Neuron (in vitro differentiated cells): ENCODE data around the gene OR8G5.

Experiments used
- H2AFZ ChIP-seq: one replicate; pipeline ENCODE4 v1.6.1; 2013; ENCODE audit warnings: low read depth, mild to moderate bottlenecking, inconsistent platforms, low read length, moderate library complexity
- H3K27me3 ChIP-seq: one replicate; pipeline ENCODE4 v1.6.1; 2013; ENCODE audit warnings: low read length; ENCODE audit not compliant: insufficient read depth
- H3K36me3 ChIP-seq: one replicate; pipeline ENCODE4 v1.6.1; 2013; ENCODE audit warnings: low read length; ENCODE audit not compliant: insufficient read depth
- H3K4me1 ChIP-seq: one replicate; pipeline ENCODE4 v1.6.1; 2013; ENCODE audit warnings: low read length; ENCODE audit not compliant: insufficient read depth
- H3K4me3 ChIP-seq: 2 replicates; pipeline ENCODE4 v1.5.1; 2013; ENCODE audit warnings: mild to moderate bottlenecking, low read length, moderate library complexity
- H3K9me3 ChIP-seq: one replicate; pipeline ENCODE4 v1.6.1; 2013; ENCODE audit warnings: low read length

The OR8G5 gene

DNA sequence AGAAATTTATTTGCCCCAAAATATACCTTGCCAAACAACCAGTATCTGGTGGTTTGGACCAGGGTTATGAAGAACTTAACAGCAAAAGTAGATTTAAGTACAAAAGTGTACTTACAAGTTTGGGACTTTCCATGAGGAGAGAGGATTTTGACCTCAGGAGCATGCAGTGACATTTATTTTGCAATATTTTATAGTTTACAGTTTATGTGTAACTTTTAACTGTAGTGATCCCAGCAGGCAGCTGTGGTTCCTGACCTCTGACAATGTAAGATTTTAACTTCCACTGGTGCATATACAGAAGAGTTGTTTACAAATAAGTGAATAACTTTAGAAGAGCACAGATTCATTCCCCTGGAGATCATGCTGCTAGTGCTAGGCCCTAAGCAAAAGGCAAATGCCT lies 50.9 kb downstream of the OR8G5 start:
- H3K4me1 ChIP-seq, result no peaks in the 10 kb centered on the region
- H3K36me3 ChIP-seq, result no peaks in the 10 kb centered on the region
- H3K4me3 ChIP-seq, result no peak overlapping the region
- no peak overlapping the region for H2AFZ ChIP-seq
- H3K27me3 ChIP-seq, result no peaks in the 10 kb centered on the region
- H3K9me3 ChIP-seq, result no peaks in the 10 kb centered on the region

DNA sequence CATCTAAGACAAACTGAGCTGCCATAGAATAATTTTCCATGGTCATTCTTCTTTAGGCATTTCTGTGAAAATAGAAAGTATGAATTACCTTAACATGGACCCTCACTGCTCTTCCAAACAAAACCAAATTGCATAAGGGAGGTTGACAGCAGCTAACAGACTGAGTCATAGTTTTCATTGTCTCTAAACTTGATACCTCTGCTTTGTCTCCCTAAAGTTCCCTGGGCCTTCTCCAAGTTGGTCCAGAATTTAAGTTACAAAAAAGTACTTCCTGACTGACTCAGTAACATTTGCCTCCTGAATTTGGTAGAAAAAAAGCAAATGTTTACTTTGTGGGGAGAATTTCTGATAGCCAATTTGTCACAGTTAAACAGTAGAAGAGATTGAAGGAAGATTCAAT lies 54.5 kb downstream of the OR8G5 start:
- no peaks in the 10 kb centered on the region for H3K27me3 ChIP-seq
- H3K9me3 ChIP-seq, result no peaks in the 10 kb centered on the region
- H3K4me1 ChIP-seq, result no peaks in the 10 kb centered on the region
- no peaks in the 10 kb centered on the region for H3K36me3 ChIP-seq
- H2AFZ ChIP-seq, result no peak overlapping the region
- no peak overlapping the region for H3K4me3 ChIP-seq

DNA sequence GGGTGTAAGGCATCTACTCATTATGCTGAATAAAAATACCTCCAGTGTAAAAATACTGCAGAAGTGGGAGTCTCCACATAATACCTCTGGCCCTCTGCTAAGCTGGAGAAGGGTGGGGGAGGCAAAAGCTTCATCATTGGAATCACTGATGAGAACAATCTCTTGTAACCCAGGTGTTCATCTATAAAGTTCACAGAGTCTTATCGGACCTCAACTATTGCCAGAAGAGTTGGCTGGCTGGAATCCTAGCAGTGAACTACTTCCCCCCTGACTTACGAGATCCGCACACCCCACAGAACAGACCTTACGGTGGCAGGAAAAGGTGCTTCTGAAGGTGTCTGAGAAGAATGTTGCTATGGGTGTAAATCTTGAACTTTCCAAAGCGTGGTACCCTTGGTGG lies 55.1 kb downstream of the OR8G5 start:
- no peaks in the 10 kb centered on the region for H3K9me3 ChIP-seq
- H3K27me3 ChIP-seq, result no peaks in the 10 kb centered on the region
- H3K4me3 ChIP-seq, result no peak overlapping the region
- no peak overlapping the region for H2AFZ ChIP-seq
- H3K36me3 ChIP-seq, result no peaks in the 10 kb centered on the region
- H3K4me1 ChIP-seq, result no peaks in the 10 kb centered on the region

DNA sequence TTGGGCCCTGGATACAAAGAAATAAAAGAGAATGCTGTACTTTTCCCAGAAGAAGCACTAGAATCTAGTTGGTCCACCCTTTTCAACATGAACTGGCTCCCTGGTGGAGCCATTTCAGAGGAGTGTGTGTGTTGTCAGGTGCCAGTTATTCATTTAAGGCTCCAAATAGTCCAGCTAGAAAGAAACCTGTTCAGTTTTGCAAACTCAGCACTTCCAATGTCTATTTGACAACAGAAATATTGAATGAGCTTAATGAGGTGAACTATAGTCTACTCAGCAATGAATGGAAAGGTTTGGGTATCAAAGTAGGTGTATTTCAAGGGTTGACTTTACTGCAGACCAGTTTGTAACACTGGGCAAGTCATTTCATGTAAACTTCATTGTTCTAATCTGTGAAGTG lies 55.5 kb downstream of the OR8G5 start:
- Histone ChIP-seq H3K4me3 (no peak overlapping the region), H3K9me3 (no peaks in the 10 kb centered on the region), H3K36me3 (no peaks in the 10 kb centered on the region), H3K4me1 (no peaks in the 10 kb centered on the region), H2AFZ (no peak overlapping the region), H3K27me3 (no peaks in the 10 kb centered on the region)

- Histone ChIP-seq H2AFZ (no peak overlapping the region), H3K27me3 (no peaks in the 10 kb centered on the region), H3K9me3 (no peaks in the 10 kb centered on the region), H3K4me3 (no peak overlapping the region), H3K36me3 (no peaks in the 10 kb centered on the region), H3K4me1 (no peaks in the 10 kb centered on the region)
Measured at GRCh38 chr11:124313131-124313530, 57.0 kb downstream of the OR8G5 start.

GRCh38 chr11:124313849-124314248 lies 57.7 kb downstream of the OR8G5 start, which contains the start of gene OR8D1:
TSS of gene OR8D1 (minus strand) at chr11:124313949. CDS start at chr11:124310766, 3,183 bp downstream.
- no peaks in the 10 kb centered on the region for H3K27me3 ChIP-seq
- no peak within 1 kb of the TSS for H3K4me3 ChIP-seq
- no peak within 1 kb of the TSS for H2AFZ ChIP-seq
- H3K9me3 ChIP-seq, result no peaks in the 10 kb centered on the region
- no peaks in the 10 kb centered on the region for H3K4me1 ChIP-seq
- no peaks in the 10 kb centered on the region for H3K36me3 ChIP-seq

GRCh38 chr11:124315052-124315451 lies 58.9 kb downstream of the OR8G5 start:
- Histone ChIP-seq H3K4me1 (no peaks in the 10 kb centered on the region), H3K27me3 (no peaks in the 10 kb centered on the region), H3K36me3 (no peaks in the 10 kb centered on the region), H2AFZ (no peak overlapping the region), H3K9me3 (no peaks in the 10 kb centered on the region), H3K4me3 (no peak overlapping the region)
